ENCODE data around the gene RRBP1.
A peak's percentile ranks its signal among the peaks of the same experiment; 100 is the strongest.

Gene RRBP1

DNA sequence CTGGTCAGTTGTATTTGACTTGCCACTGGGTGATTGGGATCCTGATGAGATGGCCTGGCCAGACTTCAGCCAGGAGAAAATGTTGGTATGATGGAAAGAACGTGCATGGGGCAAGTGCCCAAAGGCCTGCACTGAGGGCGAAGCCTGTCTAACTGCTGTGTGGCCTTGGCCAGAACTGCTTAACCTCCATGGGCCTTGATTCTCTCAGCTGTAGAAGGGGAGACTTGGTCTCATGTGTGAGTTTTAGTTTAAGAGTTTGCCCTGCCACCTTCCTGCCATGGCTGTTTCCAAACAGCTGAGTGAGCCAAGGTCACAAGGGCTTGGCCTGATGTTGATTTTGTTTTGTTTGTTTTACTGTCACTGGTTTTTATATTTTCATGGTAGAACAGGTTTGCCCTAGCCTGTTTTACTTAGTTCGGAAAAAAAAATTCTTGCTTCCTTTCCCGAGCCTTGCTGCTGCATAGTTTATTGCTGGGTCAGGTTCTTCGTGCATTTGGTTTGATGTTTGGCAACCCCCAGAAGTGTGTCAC is 76.8 kb downstream of the RRBP1 start:
- no peak for DNase-seq

DNA sequence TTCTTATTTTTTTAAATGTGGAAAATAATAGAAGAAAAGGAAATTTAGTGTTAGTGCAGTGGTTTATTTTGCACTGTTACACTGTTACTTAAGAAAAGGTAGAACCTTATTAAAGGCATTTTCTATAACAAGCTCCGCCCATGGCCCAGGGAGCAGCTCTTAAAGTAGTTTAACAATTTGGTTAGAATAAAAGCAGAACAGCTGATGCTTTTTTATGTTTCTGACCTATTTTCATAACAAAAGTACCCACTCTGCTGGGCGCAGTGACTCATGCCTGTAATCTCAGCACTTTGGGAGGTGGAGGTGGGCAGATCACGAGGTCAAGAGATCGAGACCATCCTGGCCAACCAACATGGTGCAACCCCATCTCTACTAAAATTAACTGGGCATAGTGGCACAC is 79.5 kb downstream of the RRBP1 start:
- no peak for DNase-seq

GRCh38 chr20:17601957-17602356 is 80.1 kb downstream of the RRBP1 start:
- no peak for DNase-seq

DNA sequence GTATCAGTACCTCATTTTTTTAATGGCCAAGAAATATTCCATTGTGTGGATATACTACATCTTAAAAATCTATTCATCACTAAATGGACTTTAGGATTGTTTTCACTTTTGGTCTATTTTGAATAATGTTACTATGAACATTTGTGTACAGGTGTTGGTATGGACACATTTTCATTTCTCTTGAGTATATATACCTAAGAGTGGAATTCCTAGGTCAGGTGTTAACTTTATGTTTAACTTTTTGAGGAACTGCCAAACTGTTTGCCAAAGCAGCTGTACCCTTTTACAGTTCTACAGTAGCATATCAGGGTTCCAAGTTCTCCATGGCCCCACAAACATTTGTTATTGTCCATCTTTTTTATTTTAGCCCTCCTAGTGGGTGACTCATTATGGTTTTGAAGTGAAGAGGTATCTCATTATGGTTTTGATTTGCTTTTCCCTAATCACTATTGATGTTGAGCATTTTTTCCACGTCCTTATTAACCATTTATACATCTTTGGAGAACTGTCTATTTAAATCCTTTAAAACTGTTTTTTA is 84.0 kb downstream of the RRBP1 start:
- DNase-seq: no peak

- DNase-seq: no peak
Measured at GRCh38 chr20:17595856-17596255, 86.2 kb downstream of the RRBP1 start.

GRCh38 chr20:17594443-17594842 is 87.6 kb downstream of the RRBP1 start:
- DNase-seq: no peak

GRCh38 chr20:17593902-17594301 is 88.1 kb downstream of the RRBP1 start:
- DNase-seq: no peak

- DNase-seq: no peak
Measured at GRCh38 chr20:17590245-17590644, 91.8 kb downstream of the RRBP1 start.

- no peak for DNase-seq
Measured at GRCh38 chr20:17589161-17589834, 92.7 kb downstream of the RRBP1 start.

DNA sequence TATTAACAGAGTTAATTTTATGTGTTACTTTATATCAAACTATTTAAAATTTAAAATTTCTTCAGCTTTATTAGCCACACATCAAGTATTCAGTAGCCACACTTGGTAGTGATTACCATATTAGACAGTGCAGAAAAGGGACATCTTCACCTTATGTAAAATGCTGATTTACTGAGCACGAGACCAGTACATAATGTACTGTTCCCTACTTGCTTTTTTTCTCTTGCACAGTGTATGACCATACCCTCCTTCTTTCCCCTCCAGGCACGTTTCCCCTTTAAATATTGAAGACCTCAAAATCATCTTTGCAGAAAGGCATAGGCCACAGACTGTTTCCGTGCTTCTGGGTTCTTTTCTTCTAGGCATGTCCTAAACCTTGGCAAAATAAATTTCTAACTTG is 94.2 kb downstream of the RRBP1 start:
- DNase-seq: no peak

DNA sequence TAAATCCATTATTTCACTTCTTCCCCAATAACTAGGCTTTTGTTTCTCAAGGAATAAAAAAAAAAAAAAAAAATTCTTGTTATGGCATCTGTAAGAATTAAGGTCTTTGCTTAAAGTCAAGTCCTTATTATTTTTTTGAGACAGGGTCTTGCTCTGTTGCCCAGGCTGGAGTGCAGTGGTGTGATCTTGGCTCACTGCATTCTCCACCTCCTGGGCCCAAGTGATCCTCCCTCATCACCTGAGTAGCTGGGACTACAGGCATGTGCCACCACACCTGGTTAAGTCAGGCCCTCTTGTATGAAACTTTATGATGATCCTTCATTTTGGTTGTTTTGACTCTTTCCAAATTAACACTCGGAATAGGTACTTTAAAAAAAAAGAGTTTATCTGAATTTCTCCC is 94.9 kb downstream of the RRBP1 start:
- DNase-seq: no peak

- DNase-seq: no peak
Measured at GRCh38 chr20:17586250-17586649, 95.8 kb downstream of the RRBP1 start.

- DNase-seq: no peak
Measured at GRCh38 chr20:17584689-17585088, 97.4 kb downstream of the RRBP1 start.

GRCh38 chr20:17583126-17583525 is 98.9 kb downstream of the RRBP1 start:
- no peak for DNase-seq

- no peak for DNase-seq
Measured at GRCh38 chr20:17580895-17581294, 101.1 kb downstream of the RRBP1 start.

GRCh38 chr20:17579369-17580039 is 102.5 kb downstream of the RRBP1 start:
- no peak for DNase-seq

- DNase-seq: no peak
Measured at GRCh38 chr20:17576215-17576614, 105.8 kb downstream of the RRBP1 start.

DNA sequence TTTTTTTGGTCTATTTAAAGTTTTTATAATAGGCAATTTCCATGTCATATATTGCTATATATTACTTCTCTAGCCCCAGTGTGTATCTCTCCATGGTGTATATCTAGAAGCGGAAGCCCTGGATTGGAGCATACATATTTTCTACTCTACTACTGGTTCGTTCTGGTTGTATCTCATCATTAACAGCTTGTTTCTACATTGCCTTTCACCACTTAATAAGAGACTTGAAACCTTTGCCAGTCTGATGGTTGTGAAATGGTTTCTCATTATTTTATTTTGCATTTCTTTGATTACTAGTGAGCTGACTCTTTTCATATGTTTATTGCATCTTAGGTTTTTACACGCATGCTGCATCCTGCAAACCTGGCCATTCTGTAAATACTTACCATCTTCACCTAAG is 108.6 kb downstream of the RRBP1 start:
- no peak for DNase-seq

- DNase-seq: no peak
Measured at GRCh38 chr20:17572034-17572638, 109.9 kb downstream of the RRBP1 start.

GRCh38 chr20:17571153-17571527 is 110.9 kb downstream of the RRBP1 start:
- no peak for DNase-seq

DNA sequence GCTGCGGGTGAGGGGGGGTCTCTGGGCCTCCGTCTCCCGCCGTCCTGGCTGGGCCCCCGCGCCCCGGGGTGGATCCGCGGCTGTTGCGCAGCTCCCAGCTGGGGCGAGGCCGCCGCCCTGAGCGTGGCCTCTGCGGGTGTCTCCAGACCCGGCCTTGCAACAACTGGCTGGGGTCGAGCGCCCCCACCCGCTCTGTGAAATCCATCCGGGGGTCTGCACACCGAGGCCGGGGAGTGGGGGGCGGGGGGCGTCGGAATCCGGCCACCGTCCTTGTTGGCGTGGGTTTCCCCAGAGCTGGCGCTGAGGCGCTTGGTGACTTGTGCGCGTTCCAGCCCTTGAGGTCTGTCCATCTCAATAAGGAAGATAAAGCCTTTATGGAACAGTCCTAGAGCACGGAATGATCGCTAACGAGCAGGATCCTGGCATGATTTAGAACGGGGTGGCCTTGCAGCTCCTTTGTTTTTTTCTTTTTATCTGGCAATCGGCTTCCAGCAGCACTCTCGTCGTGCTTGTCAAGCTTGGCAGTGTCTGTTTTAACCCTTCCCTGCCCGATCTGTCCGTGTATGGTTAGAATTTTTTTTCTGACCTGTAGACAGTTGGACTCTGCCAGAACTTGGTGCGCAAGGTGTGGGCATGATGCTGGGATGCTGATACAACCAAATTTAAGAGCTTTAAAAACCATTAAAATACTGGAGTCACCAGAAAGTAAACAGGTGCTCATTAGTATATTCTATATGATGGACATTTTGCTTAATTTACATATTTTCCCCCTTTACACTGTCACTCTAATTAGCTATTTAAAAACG is 111.5 kb downstream of the RRBP1 start:
- DNase-seq: peak; percentile 6

GRCh38 chr20:17569616-17570346 is 112.3 kb downstream of the RRBP1 start, which contains the start of gene DSTN:
TSS of gene DSTN (plus strand) at chr20:17570075. CDS start at chr20:17570209, 134 bp downstream.
- DNase-seq: peak; percentile 82

Data from effector CD4-positive, alpha-beta T cell (primary cell).